SU-DHL-6 (cell line): Measurements from ENCODE around the gene MND1.

ENCODE experiments used
- EZH2phosphoT487 ChIP-seq: fragments of 200-600 bp; sonication (generic), shearing (Covaris generic); conservative IDR thresholded peaks from 2 replicates; pipeline ENCODE4 v1.6.1; 2018; ENCODE audit warnings: mild to moderate bottlenecking, antibody characterized with exemption, low read length, moderate library complexity, mixed read lengths
- TF ChIP-seq, protein P1 (sequence below): fragments of 200-600 bp; sonication (generic); IDR thresholded peaks from one replicate; pipeline ENCODE4 v1.5.1; 2017; ENCODE audit warnings: antibody characterized with exemption, mild to moderate bottlenecking, low read length, moderate library complexity; ENCODE audit not compliant: insufficient read depth, poor library complexity, severe bottlenecking

GRCh38 chr4:153452658-153453378, 108.3 kb downstream of the MND1 start:
- TF ChIP-seq, protein P1, sequence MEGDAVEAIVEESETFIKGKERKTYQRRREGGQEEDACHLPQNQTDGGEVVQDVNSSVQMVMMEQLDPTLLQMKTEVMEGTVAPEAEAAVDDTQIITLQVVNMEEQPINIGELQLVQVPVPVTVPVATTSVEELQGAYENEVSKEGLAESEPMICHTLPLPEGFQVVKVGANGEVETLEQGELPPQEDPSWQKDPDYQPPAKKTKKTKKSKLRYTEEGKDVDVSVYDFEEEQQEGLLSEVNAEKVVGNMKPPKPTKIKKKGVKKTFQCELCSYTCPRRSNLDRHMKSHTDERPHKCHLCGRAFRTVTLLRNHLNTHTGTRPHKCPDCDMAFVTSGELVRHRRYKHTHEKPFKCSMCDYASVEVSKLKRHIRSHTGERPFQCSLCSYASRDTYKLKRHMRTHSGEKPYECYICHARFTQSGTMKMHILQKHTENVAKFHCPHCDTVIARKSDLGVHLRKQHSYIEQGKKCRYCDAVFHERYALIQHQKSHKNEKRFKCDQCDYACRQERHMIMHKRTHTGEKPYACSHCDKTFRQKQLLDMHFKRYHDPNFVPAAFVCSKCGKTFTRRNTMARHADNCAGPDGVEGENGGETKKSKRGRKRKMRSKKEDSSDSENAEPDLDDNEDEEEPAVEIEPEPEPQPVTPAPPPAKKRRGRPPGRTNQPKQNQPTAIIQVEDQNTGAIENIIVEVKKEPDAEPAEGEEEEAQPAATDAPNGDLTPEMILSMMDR, result no peak
- TF ChIP-seq EZH2phosphoT487, result no peak
